HG03469 (cell line): Measurements from ENCODE around the gene PRKCQ.
"Not testable (repeated sequence)": the region's sequence is repeated elsewhere in the genome, so short reads cannot be mapped to it uniquely, and the experiment has no call there.

Experiments
- ATAC-seq: cut with Tn5 transposase; IDR thresholded peaks from one replicate; pipeline ENCODE4 v1.9.1; 2021; ENCODE audit warnings: mild to moderate bottlenecking, moderate library complexity, moderate number of reproducible peaks; ENCODE audit not compliant: unreplicated experiment

Gene PRKCQ

DNA sequence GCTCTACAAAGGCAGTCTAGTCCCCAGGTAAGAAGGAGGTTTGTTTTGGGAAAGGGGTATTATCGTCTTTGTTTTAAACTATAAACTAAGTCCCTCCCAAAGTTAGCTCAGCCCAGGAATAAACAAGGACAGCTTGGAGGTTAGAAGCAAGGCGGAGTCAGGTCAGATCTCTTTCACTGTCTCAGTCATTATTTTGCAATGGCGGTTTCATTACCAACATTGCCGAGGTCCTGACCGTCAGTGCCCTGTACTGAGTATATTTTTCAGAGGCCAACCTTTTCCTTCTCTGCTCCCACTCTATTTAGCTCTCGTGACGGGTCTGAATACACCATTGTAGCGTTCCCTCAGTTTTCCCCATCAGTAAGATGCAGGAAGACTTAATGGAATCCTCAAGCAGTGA is 184.5 kb downstream of the PRKCQ start:
- no peak for ATAC-seq

DNA sequence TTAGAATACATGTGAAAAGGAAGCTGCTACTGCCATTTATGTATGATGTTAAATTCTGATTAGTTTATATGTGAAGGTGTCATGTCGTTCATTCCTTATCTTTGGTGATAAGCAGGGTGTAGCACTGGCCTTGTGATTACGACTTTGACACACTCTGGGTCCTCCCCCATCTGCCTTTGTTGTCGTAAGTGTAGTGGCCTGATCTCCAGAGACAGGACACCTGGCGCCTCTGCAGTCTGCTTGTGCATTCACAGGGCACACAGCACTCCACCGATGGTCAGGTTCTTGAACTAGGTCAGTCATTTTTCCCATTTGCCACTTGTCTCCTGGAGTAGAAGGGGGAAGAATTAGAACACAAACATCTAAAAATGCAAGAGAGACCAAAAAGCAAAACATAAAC is 186.0 kb downstream of the PRKCQ start:
- ATAC-seq = no peak

DNA sequence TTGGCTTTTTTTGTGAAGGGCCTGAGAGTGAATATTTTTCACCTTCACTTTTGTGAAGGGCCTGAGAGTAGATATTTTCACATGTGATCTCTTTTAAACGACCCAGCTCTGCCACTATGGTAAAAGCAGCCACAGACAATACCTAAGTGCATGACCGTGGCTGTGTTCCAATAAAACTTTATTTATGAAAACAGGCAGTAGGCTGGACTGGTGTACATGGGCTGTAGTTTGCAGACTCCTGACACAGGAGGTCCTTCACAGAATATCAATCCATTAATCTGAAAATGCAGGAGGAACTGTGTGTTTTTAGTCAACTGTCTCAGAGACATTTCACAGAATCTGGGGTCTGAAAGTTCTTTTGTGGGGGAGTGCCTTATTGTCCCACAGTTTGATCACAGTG is 186.9 kb downstream of the PRKCQ start:
- ATAC-seq = no peak

DNA sequence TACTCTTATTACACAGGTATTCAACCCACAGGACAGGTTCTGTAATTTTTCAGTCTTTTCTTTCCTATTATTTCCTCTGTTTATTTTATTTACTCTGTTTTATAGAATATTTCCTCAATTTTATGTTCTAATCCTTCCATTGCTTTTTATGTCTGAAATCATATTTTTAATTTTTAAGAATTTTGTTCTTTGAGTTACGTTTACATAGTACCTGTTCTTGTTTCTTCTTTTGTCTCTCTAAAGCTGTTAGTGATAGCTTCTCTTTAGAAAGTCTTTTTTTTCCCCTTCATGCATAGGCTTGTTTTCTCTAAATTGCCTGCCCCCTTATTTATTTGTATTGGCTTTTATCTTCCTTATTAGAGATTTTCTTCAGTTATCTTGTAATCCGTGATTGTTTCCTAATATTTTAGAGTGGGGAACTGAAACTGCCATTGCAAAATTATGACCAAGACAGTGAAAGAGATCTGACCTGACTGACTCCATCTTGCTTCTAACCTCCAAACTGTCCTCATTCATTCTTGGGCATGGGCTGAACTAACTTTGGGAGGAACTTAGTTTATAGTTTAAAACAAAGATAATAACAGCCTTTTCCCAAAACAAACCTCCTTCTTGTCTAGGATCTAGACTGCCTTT is 189.7 kb downstream of the PRKCQ start:
- no peak for ATAC-seq

DNA sequence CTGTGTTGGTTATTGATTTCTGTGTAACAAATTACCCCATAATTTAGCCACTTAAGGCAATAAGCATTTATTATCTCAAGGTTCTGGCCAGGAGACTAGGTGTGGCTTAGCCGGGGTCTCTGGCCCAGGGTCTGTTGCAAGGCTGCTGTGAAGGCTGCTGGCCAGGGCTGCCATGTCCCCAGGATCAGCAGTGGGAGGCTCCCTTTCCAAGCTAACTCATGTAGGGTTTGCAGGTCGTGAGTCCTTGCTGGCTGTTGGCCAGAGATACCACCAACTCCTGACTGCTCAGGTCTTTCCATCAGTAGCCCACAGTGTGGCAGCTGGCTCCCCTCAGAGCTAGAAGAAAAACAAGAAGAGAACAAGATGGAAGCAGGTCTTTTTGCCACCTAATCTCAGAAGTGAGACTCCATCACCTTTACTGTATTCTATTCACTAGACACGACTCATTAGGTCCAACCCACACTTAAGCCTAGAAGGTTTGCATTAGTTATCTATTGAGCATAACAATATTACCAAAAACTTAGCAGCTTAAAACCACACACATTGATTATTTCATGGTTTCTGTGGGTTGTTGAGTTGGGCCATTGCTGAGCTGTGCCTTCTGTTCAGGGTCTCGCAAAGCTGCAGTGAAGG is 191.7 kb downstream of the PRKCQ start:
- no peak for ATAC-seq

DNA sequence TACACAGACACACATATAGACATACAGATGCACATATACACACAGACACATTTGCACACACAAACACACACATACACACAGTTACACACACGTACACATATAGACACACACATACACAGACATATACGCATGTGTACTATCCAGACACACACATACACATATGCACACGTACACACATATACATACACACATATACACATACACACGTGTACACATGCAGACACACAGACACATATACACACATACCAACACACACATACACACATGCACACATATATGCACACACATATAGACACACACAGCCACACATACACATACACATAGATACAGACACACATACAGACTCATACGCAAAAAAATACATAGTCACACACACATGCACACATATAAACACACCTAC is 193.1 kb downstream of the PRKCQ start:
- no peak for ATAC-seq

DNA sequence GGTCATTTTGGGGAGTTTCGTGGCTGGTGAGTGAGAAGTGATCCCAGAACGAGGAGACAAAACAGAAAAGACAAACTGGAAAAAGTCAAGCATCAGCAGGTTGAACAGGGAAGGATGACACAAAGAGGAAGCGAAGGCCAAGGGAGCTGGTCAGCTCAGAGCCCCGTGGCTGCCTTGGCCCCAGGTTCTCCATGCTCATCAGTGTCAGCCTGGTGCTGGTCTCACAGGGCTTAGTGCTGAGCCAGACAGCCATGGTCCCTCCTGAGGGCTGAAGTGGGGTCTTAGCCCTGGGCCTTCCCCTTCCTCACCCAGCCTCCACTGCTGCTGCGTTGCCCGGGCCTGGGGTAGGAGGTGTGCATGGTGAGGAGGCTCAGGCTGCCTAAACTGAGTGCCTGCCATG is 193.7 kb downstream of the PRKCQ start:
- ATAC-seq = no peak

DNA sequence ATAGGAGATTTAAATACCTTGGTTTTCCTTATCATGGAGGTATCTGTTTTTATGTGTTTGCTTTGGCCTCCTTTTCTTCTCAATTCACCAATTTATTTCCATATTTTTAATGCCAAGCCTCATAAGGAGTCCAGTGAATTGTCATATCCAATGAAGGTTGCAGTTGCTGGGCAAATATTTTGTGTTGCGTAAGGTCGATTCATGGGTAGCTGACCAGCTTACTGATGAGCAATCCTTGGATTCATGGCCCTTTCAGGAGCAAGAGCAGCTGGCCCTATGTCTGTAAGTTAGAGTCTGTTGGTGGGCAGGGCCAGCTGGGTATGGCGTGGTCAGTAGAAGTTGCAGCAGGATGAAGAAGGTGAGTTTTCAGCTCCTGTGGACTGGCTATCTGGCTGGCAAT is 194.4 kb downstream of the PRKCQ start:
- ATAC-seq = no peak

DNA sequence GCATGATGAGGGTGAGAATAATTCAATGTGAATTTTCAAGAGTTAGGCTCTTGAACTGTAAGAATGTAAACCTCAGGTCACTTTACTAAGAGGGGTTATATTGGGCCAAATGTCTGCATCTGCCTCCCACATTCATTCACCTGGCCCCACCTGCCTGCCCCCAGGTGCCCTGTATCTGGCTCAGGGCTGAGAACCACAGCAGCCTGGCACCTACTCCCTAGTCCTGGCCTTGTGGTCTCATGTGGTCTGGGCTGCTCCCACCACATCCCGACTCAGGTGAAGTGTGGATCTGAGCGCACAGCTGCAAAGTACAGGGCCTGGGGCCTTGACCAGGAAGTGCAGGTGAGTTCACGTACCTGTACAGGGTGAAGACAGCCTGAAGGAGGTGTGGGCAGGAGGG is 195.2 kb downstream of the PRKCQ start:
- no peak for ATAC-seq

DNA sequence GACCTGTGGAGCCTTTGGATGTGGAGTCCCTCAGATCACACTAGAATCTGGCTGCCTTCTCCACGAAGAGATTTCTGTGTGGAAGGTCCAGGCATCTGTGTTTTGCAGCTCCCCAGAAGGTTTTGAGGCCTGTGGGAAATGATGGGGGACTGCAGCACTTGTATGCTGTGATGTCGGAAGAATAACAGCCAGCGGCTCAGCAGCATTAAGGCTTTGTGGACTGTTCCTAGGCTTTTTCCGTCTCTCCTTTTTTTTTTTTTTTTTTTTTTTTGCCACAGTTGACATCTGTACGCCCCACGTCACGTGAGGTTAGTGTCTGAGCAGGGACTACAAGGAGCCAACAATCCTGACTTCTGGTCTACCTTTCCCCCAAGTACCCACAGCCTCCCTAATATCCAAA is 196.0 kb downstream of the PRKCQ start:
- ATAC-seq = no peak

DNA sequence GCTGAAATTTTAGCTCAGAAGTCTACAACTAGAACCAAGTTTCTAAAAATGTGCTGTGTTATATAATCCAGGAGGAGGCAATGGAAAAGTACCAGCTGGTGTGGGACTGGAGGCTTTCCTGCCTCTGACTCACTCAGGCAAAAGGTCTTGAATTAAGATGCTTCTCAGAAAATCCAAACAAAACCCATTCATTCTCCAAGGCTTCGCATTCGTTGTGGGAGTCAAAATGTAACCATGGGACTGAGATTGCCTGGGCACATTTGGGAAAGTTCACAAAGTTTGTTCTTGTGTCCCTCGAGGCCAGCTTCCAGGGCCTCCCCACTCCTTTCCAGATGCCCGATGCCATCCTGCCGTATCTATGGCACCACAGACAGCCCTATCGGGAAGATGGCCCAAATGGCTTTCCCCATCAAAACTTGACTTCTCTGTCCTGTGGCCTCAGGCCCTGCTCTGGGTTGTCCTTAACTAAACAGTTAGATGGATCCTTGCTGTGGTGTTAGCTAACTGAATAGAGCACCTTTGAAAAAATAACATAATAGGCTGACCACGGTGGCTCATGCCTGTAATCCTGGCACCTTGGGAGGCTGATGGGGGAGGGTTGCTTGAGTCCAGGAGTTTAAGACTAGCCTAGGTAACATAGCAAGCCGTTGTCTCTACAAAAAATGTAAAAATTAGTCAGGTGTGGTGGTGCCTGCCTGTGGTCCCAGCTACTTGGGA is 196.8 kb downstream of the PRKCQ start:
- no peak for ATAC-seq

DNA sequence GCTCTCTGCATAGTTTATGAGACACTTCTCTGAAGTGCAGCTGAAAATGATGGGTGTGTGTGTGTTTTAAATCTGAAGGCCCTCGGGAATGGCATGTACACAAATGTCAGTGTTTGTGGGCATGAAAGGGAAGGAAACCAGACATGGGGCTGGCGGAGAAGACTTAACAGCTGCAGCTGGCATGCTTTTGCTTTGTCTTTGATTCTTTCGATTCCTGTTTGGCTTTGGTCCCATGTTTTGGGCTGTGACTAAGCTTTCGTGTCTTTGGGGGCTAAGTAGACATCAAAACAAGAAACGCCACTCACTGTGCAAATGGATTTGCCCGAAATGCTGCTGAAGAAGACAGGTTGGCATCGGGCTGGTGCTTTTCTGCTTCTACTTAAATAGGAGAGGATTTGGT is 198.0 kb downstream of the PRKCQ start:
- no peak for ATAC-seq

DNA sequence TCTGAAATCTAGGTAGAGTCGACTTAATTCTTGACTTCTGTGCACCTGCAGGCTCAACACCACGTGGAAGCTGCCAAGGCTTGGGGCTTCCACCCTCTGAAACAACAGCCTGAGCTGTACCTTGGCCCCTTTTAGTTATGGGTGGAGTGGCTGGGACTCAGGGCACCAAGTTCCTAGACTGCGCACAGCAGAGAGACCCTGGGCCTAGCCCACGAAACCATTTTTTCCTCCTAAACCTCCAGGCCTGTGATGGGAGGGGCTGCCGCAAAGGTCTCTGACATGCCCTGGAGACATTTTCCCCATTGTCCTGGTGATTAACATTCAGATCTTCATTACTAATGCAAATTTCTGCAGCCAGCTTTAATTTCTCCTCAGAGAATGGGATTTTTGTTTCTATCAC is 199.6 kb downstream of the PRKCQ start:
- not testable (repeated sequence) for ATAC-seq

DNA sequence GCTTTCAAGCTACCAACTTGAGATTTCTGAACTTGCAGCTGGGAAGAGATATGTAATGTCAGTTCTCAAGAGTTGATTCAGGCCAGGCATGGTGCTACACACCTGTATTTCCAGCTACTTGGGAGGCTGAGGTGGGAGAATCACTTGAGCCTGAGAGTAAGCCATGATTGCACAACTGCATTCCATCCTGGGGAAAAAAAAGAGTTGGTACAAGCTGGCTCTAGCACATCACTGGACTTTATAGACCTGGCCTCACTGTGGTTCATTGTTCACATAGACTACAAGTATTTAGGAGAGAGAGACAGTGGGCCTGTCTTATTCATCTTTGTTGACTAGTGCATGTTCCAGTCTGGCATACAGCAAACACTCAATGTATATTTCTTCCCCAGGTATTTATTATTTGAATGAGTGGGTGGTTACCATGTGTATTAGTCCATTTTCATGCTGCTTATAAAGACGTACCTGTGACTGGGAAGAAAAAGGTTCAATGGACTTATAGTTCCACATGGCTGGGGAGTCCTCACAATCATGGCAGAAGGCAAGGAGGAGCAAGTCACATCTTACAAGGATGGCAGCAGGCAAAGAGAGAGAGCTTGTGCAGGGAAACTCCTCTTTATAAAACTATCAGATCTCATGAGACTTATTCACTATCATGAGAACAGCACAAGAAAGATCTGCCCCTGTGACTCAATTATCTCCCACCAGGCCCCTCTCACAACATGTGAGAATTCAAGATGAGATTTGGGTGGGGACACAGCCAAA is 200.9 kb downstream of the PRKCQ start:
- no peak for ATAC-seq
